NCI-H1417 treated with DMSO at 0.1 percent for 48 hours (cell line): ENCODE results near the gene CTXN2.

Source experiments
- DNase-seq: peaks from one replicate; lab custom pipeline; 2025; lab: John Stamatoyannopoulos, UW

Gene CTXN2

GRCh38 chr15:48191574-48192225 lies at the start of gene CTXN2:
Gene CTXN2, plus strand, starts transcription at chr15:48191665. Its CDS starts 9,636 bp downstream, at chr15:48201301.
- no peak for DNase-seq

- no peak for DNase-seq
Measured at GRCh38 chr15:48143856-48144255, 47.6 kb upstream of the CTXN2 start.

GRCh38 chr15:48144889-48145288 lies 46.6 kb upstream of the CTXN2 start:
- no peak for DNase-seq

GRCh38 chr15:48145923-48146322 lies 45.5 kb upstream of the CTXN2 start:
- DNase-seq = no peak

- DNase-seq = no peak
Measured at GRCh38 chr15:48147358-48147757, 44.1 kb upstream of the CTXN2 start.

GRCh38 chr15:48149858-48150257 lies 41.6 kb upstream of the CTXN2 start:
- no peak for DNase-seq

- no peak for DNase-seq
Measured at GRCh38 chr15:48153526-48153925, 37.9 kb upstream of the CTXN2 start.

GRCh38 chr15:48168616-48169015 lies 22.8 kb upstream of the CTXN2 start:
- DNase-seq = no peak

- no peak for DNase-seq
Measured at GRCh38 chr15:48170981-48171380, 20.5 kb upstream of the CTXN2 start.

- no peak for DNase-seq
Measured at GRCh38 chr15:48175126-48175525, 16.3 kb upstream of the CTXN2 start.

- DNase-seq = no peak
Measured at GRCh38 chr15:48176112-48176511, 15.4 kb upstream of the CTXN2 start.

GRCh38 chr15:48176957-48177356 lies 14.5 kb upstream of the CTXN2 start:
- DNase-seq = no peak

GRCh38 chr15:48177383-48177765 lies 14.1 kb upstream of the CTXN2 start:
- peak; percentile 3 for DNase-seq

GRCh38 chr15:48177766-48178647 lies 13.5 kb upstream of the CTXN2 start, which contains the start of gene MYEF2:
Gene MYEF2, minus strand, starts transcription at chr15:48178295. Its CDS starts 58 bp downstream, at chr15:48178237.
- peak; percentile 21 for DNase-seq

GRCh38 chr15:48178648-48178931 lies 12.9 kb upstream of the CTXN2 start:
- DNase-seq = peak; percentile 21

- DNase-seq = no peak
Measured at GRCh38 chr15:48182749-48183148, 8.7 kb upstream of the CTXN2 start.

- DNase-seq = no peak
Measured at GRCh38 chr15:48185529-48185928, 5.9 kb upstream of the CTXN2 start.

- no peak for DNase-seq
Measured at GRCh38 chr15:48186271-48186670, 5.2 kb upstream of the CTXN2 start.

GRCh38 chr15:48190932-48191573 lies 412 bp upstream of the CTXN2 start:
- DNase-seq = no peak

GRCh38 chr15:48202068-48202467 lies 10.6 kb downstream of the CTXN2 start:
- DNase-seq = no peak

- no peak for DNase-seq
Measured at GRCh38 chr15:48205981-48206380, 14.5 kb downstream of the CTXN2 start, which contains the start of gene SLC12A1. Gene SLC12A1, plus strand, starts transcription at chr15:48206302. Its CDS starts 1,418 bp downstream, at chr15:48207720.

- no peak for DNase-seq
Measured at GRCh38 chr15:48221261-48221660, 29.8 kb downstream of the CTXN2 start.

GRCh38 chr15:48221885-48222284 lies 30.4 kb downstream of the CTXN2 start:
- no peak for DNase-seq
